Activated naive CD4-positive, alpha-beta T cell (primary cell): ENCODE data around the gene GFAP.
"Not testable (repeated sequence)": the region's sequence is repeated elsewhere in the genome, so short reads cannot be mapped to it uniquely, and the experiment has no call there.

Experiments used
- DNase-seq, 4 experiments: peaks; one replicate each; lab custom pipeline; 2025; lab: John Stamatoyannopoulos, UW

Gene GFAP

GRCh38 chr17:44915321-44915726, at the start of gene GFAP:
GFAP (minus strand) TSS chr17:44915500; CDS start chr17:44915486, 14 bp downstream.
- DNase-seq, result no peak

GRCh38 chr17:44961921-44962350, 46.6 kb upstream of the GFAP start:
- DNase-seq, result no peak

GRCh38 chr17:44960691-44961090, 45.4 kb upstream of the GFAP start:
- no peak for DNase-seq

GRCh38 chr17:44959821-44960531, 44.7 kb upstream of the GFAP start:
- no peak for DNase-seq

GRCh38 chr17:44956998-44957981, 42.0 kb upstream of the GFAP start:
- no peak for DNase-seq

GRCh38 chr17:44955674-44956425, 40.5 kb upstream of the GFAP start:
- DNase-seq, result no peak

GRCh38 chr17:44952946-44953475, 37.7 kb upstream of the GFAP start:
- no peak for DNase-seq

GRCh38 chr17:44948315-44948795, 33.1 kb upstream of the GFAP start:
- DNase-seq, result no peak

GRCh38 chr17:44947461-44948314, 32.4 kb upstream of the GFAP start, which contains the start of gene KIF18B:
KIF18B (minus strand) TSS chr17:44947773; CDS start chr17:44936344, 11,429 bp downstream.
- DNase-seq, result peak; percentile 61 to 81 (median 73)

- DNase-seq, result not testable (repeated sequence)
These were observed 30.4 kb upstream of the GFAP start for GRCh38 chr17:44945652-44946051.

- DNase-seq, result no peak
These were observed 27.2 kb upstream of the GFAP start for GRCh38 chr17:44942456-44942855.

GRCh38 chr17:44941712-44942331, 26.5 kb upstream of the GFAP start:
- no peak for DNase-seq

- no peak for DNase-seq
These were observed 25.5 kb upstream of the GFAP start for GRCh38 chr17:44940768-44941167.

GRCh38 chr17:44940317-44940716, 25.0 kb upstream of the GFAP start:
- no peak for DNase-seq

GRCh38 chr17:44935116-44935515, 19.8 kb upstream of the GFAP start:
- no peak for DNase-seq

GRCh38 chr17:44934745-44935105, 19.4 kb upstream of the GFAP start:
- DNase-seq, result no peak

GRCh38 chr17:44933824-44934744, 18.8 kb upstream of the GFAP start:
- no peak for DNase-seq

- DNase-seq, result no peak
These were observed 17.4 kb upstream of the GFAP start for GRCh38 chr17:44932787-44933097.

GRCh38 chr17:44932096-44932786, 16.9 kb upstream of the GFAP start:
- DNase-seq, result no peak
